IMR-90 (cell line): ENCODE results near the gene TM4SF20. TPM values are rescaled to one million over a fixed set of nuclear protein-coding genes. Genes with fewer than 3 reads are reported as not detected.

ENCODE experiments used
- ATAC-seq: fragments of 200-7000 bp; cut with Tn5 transposase; 2 replicates; pipeline ENCODE4 v1.9.1; 2020; ENCODE audit warnings: low read depth, mild to moderate bottlenecking, moderate library complexity
- BruUV-seq: library from RNA; stranded (reverse); fragments of 400-500 nt; replicated peaks from 2 replicates; lab custom pipeline; 2021; lab: Mats Ljungman, UMichigan
- CTCF ChIA-PET: fragments of 300-600 bp; formaldehyde crosslinking; extraction: SDS; loops from one replicate; lab custom pipeline; 2021; ENCODE audit warnings: antibody characterized with exemption; lab: Yijun Ruan, JAX
- POLR2A ChIA-PET: fragments of 300-600 bp; sonication (Branson Sonifier 250); formaldehyde crosslinking; loops from one replicate; lab custom pipeline; 2022; ENCODE audit warnings: antibody characterized with exemption; ENCODE audit not compliant: unreplicated experiment; lab: Charles Lee
- DNase-seq: peaks from one replicate; pipeline ENCODE4 v3.0.0; 2013
- H2AFZ ChIP-seq: replicated peaks from 2 replicates; pipeline ENCODE3; 2013; ENCODE audit warnings: low read length, mild to moderate bottlenecking; ENCODE audit not compliant: poor library complexity
- H2AK5ac ChIP-seq: 2 replicates; pipeline ENCODE4 v1.6.1; 2013; ENCODE audit warnings: low read depth, low read length, inconsistent platforms
- H2AK9ac ChIP-seq: replicated peaks from 2 replicates; pipeline ENCODE3; 2013; ENCODE audit warnings: mild to moderate bottlenecking, low read depth, low read length, moderate library complexity; ENCODE audit not compliant: poor library complexity
- H2BK120ac ChIP-seq: 2 replicates; pipeline ENCODE4 v1.6.1; 2013; ENCODE audit warnings: low read depth, low read length, inconsistent platforms
- H2BK15ac ChIP-seq: 3 replicates; pipeline ENCODE4 v1.6.1; 2013; ENCODE audit warnings: low read depth, low read length, inconsistent platforms
- H2BK20ac ChIP-seq: 2 replicates; pipeline ENCODE4 v1.6.1; 2013; ENCODE audit warnings: low read depth, mild to moderate bottlenecking, inconsistent platforms, low read length, moderate library complexity
- H2BK5ac ChIP-seq: 2 replicates; pipeline ENCODE4 v1.6.1; 2013; ENCODE audit warnings: mild to moderate bottlenecking, low read depth, low read length, inconsistent platforms; ENCODE audit not compliant: poor library complexity, severe bottlenecking
- H3K14ac ChIP-seq: replicated peaks from 2 replicates; pipeline ENCODE4 v1.6.1; 2013; ENCODE audit warnings: low read depth, low read length, inconsistent platforms
- H3K18ac ChIP-seq: 2 replicates; pipeline ENCODE4 v1.6.1; 2013; ENCODE audit warnings: low read depth, low read length, control low read depth
- H3K23ac ChIP-seq: 2 replicates; pipeline ENCODE4 v1.6.1; 2013; ENCODE audit warnings: low read depth, low read length, inconsistent platforms
- H3K27ac ChIP-seq: 2 replicates; pipeline ENCODE4 v1.5.1; 2013; ENCODE audit warnings: mild to moderate bottlenecking, control low read depth, low read length; ENCODE audit not compliant: insufficient read depth
- H3K27me3 ChIP-seq: 2 replicates; pipeline ENCODE4 v1.6.1; 2013; ENCODE audit warnings: low read length; ENCODE audit not compliant: control insufficient read depth, insufficient read depth
- H3K36me3 ChIP-seq: 2 replicates; pipeline ENCODE4 v1.6.1; 2013; ENCODE audit warnings: low read length, mixed read lengths; ENCODE audit not compliant: control insufficient read depth, insufficient read depth
- H3K4ac ChIP-seq: 2 replicates; pipeline ENCODE4 v1.6.1; 2013; ENCODE audit warnings: low read depth, low read length, inconsistent platforms
- H3K4me1 ChIP-seq: 2 replicates; pipeline ENCODE4 v1.6.1; 2013; ENCODE audit warnings: low read length, mixed read lengths; ENCODE audit not compliant: control insufficient read depth, insufficient read depth
- H3K4me2 ChIP-seq: 2 replicates; pipeline ENCODE4 v1.6.1; 2013; ENCODE audit warnings: low read depth, mild to moderate bottlenecking, control low read depth, low read length, moderate library complexity
- H3K4me3 ChIP-seq: 2 replicates; pipeline ENCODE4 v1.5.1; 2013; ENCODE audit warnings: low read depth, mild to moderate bottlenecking, control low read depth, low read length, moderate library complexity; ENCODE audit not compliant: insufficient read depth
- H3K56ac ChIP-seq: 2 replicates; pipeline ENCODE4 v1.6.1; 2013; ENCODE audit warnings: low read length, inconsistent platforms; ENCODE audit not compliant: insufficient read depth; ENCODE audit errors: extremely low read depth
- H3K79me1 ChIP-seq, 2 experiments: 2 replicates each; pipeline ENCODE4 v1.6.1; 2013; ENCODE audit warnings: low read length in 2 of 2, inconsistent platforms in 1 of 2, low read depth in 1 of 2
- H3K9ac ChIP-seq: 2 replicates; pipeline ENCODE4 v1.6.1; 2013; ENCODE audit warnings: low read depth, low read length, control low read depth
- H3K9me1 ChIP-seq: 2 replicates; pipeline ENCODE4 v1.6.1; 2013; ENCODE audit warnings: low read length, inconsistent platforms; ENCODE audit not compliant: insufficient read depth
- H3K9me3 ChIP-seq: 2 replicates; pipeline ENCODE4 v1.6.1; 2013; ENCODE audit warnings: low read length; ENCODE audit not compliant: control insufficient read depth, insufficient read depth
- H4K20me1 ChIP-seq: 2 replicates; pipeline ENCODE4 v1.6.1; 2013; ENCODE audit warnings: low read length, inconsistent platforms; ENCODE audit not compliant: insufficient read depth
- H4K5ac ChIP-seq: 2 replicates; pipeline ENCODE4 v1.6.1; 2013; ENCODE audit warnings: mild to moderate bottlenecking, low read depth, low read length, control low read depth
- H4K8ac ChIP-seq, 2 experiments: 2 replicates each; pipeline ENCODE4 v1.6.1; 2013; ENCODE audit warnings: low read depth in 2 of 2, low read length in 2 of 2, control low read depth in 1 of 2, inconsistent platforms in 1 of 2
- H4K91ac ChIP-seq: 2 replicates; pipeline ENCODE4 v1.6.1; 2013; ENCODE audit warnings: low read depth, low read length, inconsistent platforms; ENCODE audit not compliant: insufficient read depth
- BHLHE40 ChIP-seq: fragments of 150-350 bp; IDR thresholded peaks from 2 replicates; pipeline ENCODE4 v1.6.1; 2016; ENCODE audit warnings: mild to moderate bottlenecking, low read depth, low read length
- CEBPB ChIP-seq: IDR thresholded peaks from 2 replicates; pipeline ENCODE4 v1.6.1; 2012; ENCODE audit warnings: low read depth, low read length, improper control_type of control experiment
- CHD1 ChIP-seq: IDR thresholded peaks from 2 replicates; pipeline ENCODE4 v1.6.1; 2012; ENCODE audit warnings: low read depth, low read length, improper control_type of control experiment
- ELK1 ChIP-seq: fragments of 150-350 bp; IDR thresholded peaks from 2 replicates; pipeline ENCODE4 v1.6.1; 2016; ENCODE audit warnings: low read depth, mild to moderate bottlenecking, low read length, moderate library complexity, borderline replicate concordance
- FOS ChIP-seq: fragments of 150-350 bp; IDR thresholded peaks from 2 replicates; pipeline ENCODE4 v1.6.1; 2016; ENCODE audit warnings: low read depth, low read length
- MAFK ChIP-seq: IDR thresholded peaks from 2 replicates; pipeline ENCODE4 v1.6.1; 2012; ENCODE audit warnings: low read depth, low read length, improper control_type of control experiment
- MAZ ChIP-seq: IDR thresholded peaks from 2 replicates; pipeline ENCODE4 v1.6.1; 2012; ENCODE audit warnings: low read depth, mild to moderate bottlenecking, low read length, improper control_type of control experiment, moderate library complexity, borderline replicate concordance
- MXI1 ChIP-seq: IDR thresholded peaks from 2 replicates; pipeline ENCODE4 v1.6.1; 2012; ENCODE audit warnings: low read depth, mild to moderate bottlenecking, low read length, moderate library complexity, borderline replicate concordance
- NFE2L2 ChIP-seq: fragments of 150-350 bp; IDR thresholded peaks from 2 replicates; pipeline ENCODE4 v1.6.1; 2016; ENCODE audit warnings: low read depth, mild to moderate bottlenecking, low read length
- POLR2A ChIP-seq: IDR thresholded peaks from 2 replicates; pipeline ENCODE4 v1.6.1; 2012; ENCODE audit warnings: mild to moderate bottlenecking, low read depth, low read length
- RAD21 ChIP-seq: IDR thresholded peaks from 2 replicates; pipeline ENCODE4 v1.6.1; 2012; ENCODE audit warnings: low read length, improper control_type of control experiment
- RCOR1 ChIP-seq: IDR thresholded peaks from 2 replicates; pipeline ENCODE4 v1.6.1; 2012; ENCODE audit warnings: mild to moderate bottlenecking, low read length, improper control_type of control experiment; ENCODE audit not compliant: insufficient replicate concordance
- RFX5 ChIP-seq: IDR thresholded peaks from 2 replicates; pipeline ENCODE4 v1.8.0; 2012; ENCODE audit warnings: low read depth, mild to moderate bottlenecking, low read length, moderate library complexity
- SMC3 ChIP-seq: fragments of 150-350 bp; IDR thresholded peaks from 2 replicates; pipeline ENCODE4 v1.6.1; 2016; ENCODE audit warnings: low read depth, mild to moderate bottlenecking, antibody characterized with exemption, low read length, moderate library complexity
- USF2 ChIP-seq: fragments of 150-350 bp; IDR thresholded peaks from 2 replicates; pipeline ENCODE4 v1.6.1; 2017; ENCODE audit warnings: mild to moderate bottlenecking, antibody characterized with exemption, low read length, low read depth
- WGBS, 2 experiments: methylation state at CpG; one replicate each; pipeline versions ENCODE4 v1.1.5 to v1.1.7; 2013; ENCODE audit warnings: missing lambda C conversion rate in 2 of 2; ENCODE audit not compliant: insufficient read length in 1 of 2; ENCODE audit errors: extremely low coverage in 2 of 2; 5-methylcytosine and 5-hydroxymethylcytosine counted together
- dilution Hi-C: fragments of 300-500 bp; cut with HindIII; formaldehyde crosslinking; loops from one replicate; pipeline ENCODE4 v1.14.3; 2018; ENCODE audit warnings: low sequenced_read_pairs; ENCODE audit not compliant: unreplicated experiment
- in situ Hi-C: fragments of 300-500 bp; cut with MboI; formaldehyde crosslinking; loops from 3 replicates; pipeline ENCODE4 v1.14.3; 2019; ENCODE audit warnings: low sequenced_read_pairs, inconsistent platforms, mixed read lengths
- intact Hi-C: fragments of 100-400 bp; cut with micrococcal nuclease; formaldehyde crosslinking; loops from 2 replicates; pipeline ENCODE4 v1.10.0; 2022
- polyA plus RNA-seq, 3 experiments: library from polyadenylated mRNA; depleted of rRNA; stranded (reverse); fragments of >200 nt; gene quantifications; 2 replicates each; pipeline ENCODE4 v1.2.3, GENCODE V29; 2012; ENCODE audit warnings: low replicate concordance in 1 of 3
- total RNA-seq: library from RNA; depleted of rRNA; stranded (reverse); fragments of >200 nt; gene quantifications from 2 replicates; pipeline ENCODE4 v1.2.3, GENCODE V29; 2012
- TF ChIP-seq, protein P1 (sequence below): conservative IDR thresholded peaks from 2 replicates; pipeline ENCODE4 v1.5.1; 2012; ENCODE audit warnings: mild to moderate bottlenecking, low read depth, low read length, improper control_type of control experiment

The TM4SF20 gene
- total and polyA plus RNA-seq, 2 of the 4 experiments (the other 2 are of a cell fraction), result under 0.01 to 0.03 TPM

- peak overlapping the region; percentile 91 for H3K18ac ChIP-seq
- H3K14ac ChIP-seq, result no peak overlapping the region
- no peak for DNase-seq
- peak overlapping the region; percentile 85 for H2BK20ac ChIP-seq
- H2AK5ac ChIP-seq, result no peak overlapping the region
- ChIA-PET CTCF (no interaction called here), POLR2A (no interaction called here)
- no peak for ATAC-seq
- peak overlapping the region in 1 of 2 experiments; percentile 83; a peak in 2 of 4 replicates for H4K8ac ChIP-seq
- H3K4me3 ChIP-seq, result no peak overlapping the region
- intact Hi-C loops, result no loop called here
- H4K20me1 ChIP-seq, result no peaks in the 10 kb centered on the region
- peaks cover 3% of the 10 kb centered on the region for H3K4me1 ChIP-seq
- H3K27ac ChIP-seq, result peak overlapping the region; percentile 83; the same call in 1 of the 2 replicates
- no peaks in the 10 kb centered on the region for H3K79me1 ChIP-seq
- H4K5ac ChIP-seq, result peak overlapping the region; percentile 91
- TF ChIP-seq RAD21 (no peak), SMC3 (no peak), MXI1 (no peak), USF2 (no peak), RFX5 (no peak), RCOR1 (no peak), POLR2A (no peak), CEBPB (no peak), CHD1 (no peak), MAFK (no peak), NFE2L2 (no peak), ELK1 (no peak), MAZ (no peak), BHLHE40 (no peak), FOS (no peak)
- TF ChIP-seq, protein P1, sequence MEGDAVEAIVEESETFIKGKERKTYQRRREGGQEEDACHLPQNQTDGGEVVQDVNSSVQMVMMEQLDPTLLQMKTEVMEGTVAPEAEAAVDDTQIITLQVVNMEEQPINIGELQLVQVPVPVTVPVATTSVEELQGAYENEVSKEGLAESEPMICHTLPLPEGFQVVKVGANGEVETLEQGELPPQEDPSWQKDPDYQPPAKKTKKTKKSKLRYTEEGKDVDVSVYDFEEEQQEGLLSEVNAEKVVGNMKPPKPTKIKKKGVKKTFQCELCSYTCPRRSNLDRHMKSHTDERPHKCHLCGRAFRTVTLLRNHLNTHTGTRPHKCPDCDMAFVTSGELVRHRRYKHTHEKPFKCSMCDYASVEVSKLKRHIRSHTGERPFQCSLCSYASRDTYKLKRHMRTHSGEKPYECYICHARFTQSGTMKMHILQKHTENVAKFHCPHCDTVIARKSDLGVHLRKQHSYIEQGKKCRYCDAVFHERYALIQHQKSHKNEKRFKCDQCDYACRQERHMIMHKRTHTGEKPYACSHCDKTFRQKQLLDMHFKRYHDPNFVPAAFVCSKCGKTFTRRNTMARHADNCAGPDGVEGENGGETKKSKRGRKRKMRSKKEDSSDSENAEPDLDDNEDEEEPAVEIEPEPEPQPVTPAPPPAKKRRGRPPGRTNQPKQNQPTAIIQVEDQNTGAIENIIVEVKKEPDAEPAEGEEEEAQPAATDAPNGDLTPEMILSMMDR, result no peak
- BruUV-seq, result no TSS peak
- H3K56ac ChIP-seq, result no peak overlapping the region
- H3K9me1 ChIP-seq, result no peaks in the 10 kb centered on the region
- peak overlapping the region; percentile 83; the same call in 2 of the 3 replicates for H2BK15ac ChIP-seq
- in situ Hi-C loops, result no loop called here
- H3K36me3 ChIP-seq, result no peaks in the 10 kb centered on the region
- no peaks in the 10 kb centered on the region for H3K27me3 ChIP-seq
- no peak overlapping the region for H2AK9ac ChIP-seq
- peak overlapping the region; percentile 46 for H4K91ac ChIP-seq
- no peak overlapping the region for H2AFZ ChIP-seq
- H3K9me3 ChIP-seq, result no peaks in the 10 kb centered on the region
- no peak overlapping the region; the same call in 1 of the 2 replicates for H3K9ac ChIP-seq
- H3K23ac ChIP-seq, result no peak overlapping the region
- peak overlapping the region; percentile 64 for H2BK120ac ChIP-seq
- 0 out of 2 replicates have a peak overlapping the region, but pooled peaks have one; percentile 35 for H3K4ac ChIP-seq
- dilution Hi-C loops, result no loop called here
- peak overlapping the region; percentile 96 for H2BK5ac ChIP-seq
- no CpG with 5 or more reads among the region's 7 CpGs for WGBS, 2 experiments
- H3K4me2 ChIP-seq, result no peak overlapping the region
Measured at GRCh38 chr2:227389661-227390060, 10.6 kb upstream of the TM4SF20 start.
